Tibial artery (tissue), 4 donors: Measurements from ENCODE around the gene DNAJA1.

Experiments
- DNase-seq, 2 donors: peaks; one replicate each; pipeline ENCODE4 v3.0.0-alpha.2; 2019
- H3K27ac ChIP-seq, 2 donors: fragments of 200-600 bp; sonication (generic) in 1 of 2; 1 replicate in 1 of 2; 2 replicates in 1 of 2; pipeline ENCODE4 v1.5.1; 2018 to 2019; ENCODE audit warnings: mild to moderate bottlenecking in 1 of 2
- H3K27me3 ChIP-seq, 2 donors: fragments of 200-600 bp; sonication (generic) in 1 of 2; one replicate each; pipeline versions ENCODE4 v1.5.1 to v1.6.0; 2016 to 2019
- H3K36me3 ChIP-seq, 3 donors: fragments of 200-600 bp; sonication (generic) in 2 of 3; one replicate each; pipeline ENCODE4 v1.5.1; 2016 to 2019; ENCODE audit warnings: mild to moderate bottlenecking in 2 of 3
- H3K4me1 ChIP-seq, 4 donors: fragments of 200-600 bp; sonication (generic) in 2 of 4; 1 replicate in 3 of 4; 2 replicates in 1 of 4; pipeline ENCODE4 v1.5.1; 2016 to 2019
- H3K4me3 ChIP-seq, 2 donors: fragments of 200-600 bp; sonication (generic) in 1 of 2; 1 replicate in 1 of 2; 2 replicates in 1 of 2; pipeline ENCODE4 v1.5.1; 2018 to 2019; ENCODE audit warnings: mild to moderate bottlenecking in 2 of 2
- H3K9me3 ChIP-seq, 3 donors: fragments of 200-600 bp; sonication (generic) in 1 of 3; one replicate each; pipeline ENCODE4 v1.5.1; 2016 to 2019
- CTCF ChIP-seq, 2 experiments: fragments of 200-600 bp in 1 of 2; fragments of 450-650 bp in 1 of 2; IDR thresholded peaks; one replicate each; pipeline ENCODE4 v1.5.1; 2017 to 2019; ENCODE audit warnings: antibody characterized with exemption in 2 of 2, mild to moderate bottlenecking in 1 of 2, moderate library complexity in 1 of 2
- intact Hi-C: fragments of 100-400 bp; cut with DNase I; formaldehyde crosslinking; loops from one replicate; pipeline ENCODE4 v1.15.0; 2023; ENCODE audit warnings: low total_unique reads

Gene DNAJA1

GRCh38 chr9:33030285-33030684 is 5.2 kb downstream of the DNAJA1 start:
- Histone ChIP-seq H3K27ac (no peak overlapping the region), H3K4me3 (no peak overlapping the region), H3K4me1 (peaks cover 0 to 39% (median 15%) of the 10 kb centered on the region in 4 donors), H3K36me3 (peaks cover 46 to 68% (median 54%) of the 10 kb centered on the region in 3 donors), H3K27me3 (no peaks in the 10 kb centered on the region), H3K9me3 (no peaks in the 10 kb centered on the region)
- TF ChIP-seq CTCF (IDR thresholded peaks at IDR 0.05) = no peak
- DNase-seq = no peak
- intact Hi-C loops = no loop called here

GRCh38 chr9:33032292-33032691 is 7.2 kb downstream of the DNAJA1 start:
- no peak overlapping the region for H3K4me3 ChIP-seq
- DNase-seq = no peak
- no peak overlapping the region for H3K27ac ChIP-seq
- no peaks in the 10 kb centered on the region for H3K27me3 ChIP-seq
- H3K36me3 ChIP-seq = peaks cover 66 to 86% (median 67%) of the 10 kb centered on the region in 3 donors
- intact Hi-C loops = no loop called here
- H3K4me1 ChIP-seq = peaks cover 0 to 27% (median 10%) of the 10 kb centered on the region in 4 donors
- no peaks in the 10 kb centered on the region for H3K9me3 ChIP-seq
- TF ChIP-seq CTCF (IDR thresholded peaks at IDR 0.05) = no peak

- Histone ChIP-seq H3K4me3 (no peak overlapping the region), H3K9me3 (no peaks in the 10 kb centered on the region), H3K4me1 (peaks cover 0 to 21% (median 7%) of the 10 kb centered on the region in 4 donors), H3K27me3 (no peaks in the 10 kb centered on the region), H3K36me3 (peaks cover 68 to 86% (median 72%) of the 10 kb centered on the region in 3 donors), H3K27ac (no peak overlapping the region)
- DNase-seq = no peak
- intact Hi-C loops = no loop called here
- TF ChIP-seq CTCF (IDR thresholded peaks at IDR 0.05) = no peak
Observed at GRCh38 chr9:33032865-33033264, 7.8 kb downstream of the DNAJA1 start.

- H3K27me3 ChIP-seq = no peaks in the 10 kb centered on the region
Observed at GRCh38 chr9:33040792-33041431, 15.8 kb downstream of the DNAJA1 start.

GRCh38 chr9:33041432-33042188 is 16.5 kb downstream of the DNAJA1 start:
- no peak overlapping the region for H3K4me3 ChIP-seq
- no peak for TF ChIP-seq CTCF (IDR thresholded peaks at IDR 0.05)
- peaks cover 29 to 47% (median 45%) of the 10 kb centered on the region in 3 donors for H3K36me3 ChIP-seq
- H3K27ac ChIP-seq = no peak overlapping the region
- peaks cover 0 to 7% (median 5%) of the 10 kb centered on the region in 4 donors for H3K4me1 ChIP-seq
- intact Hi-C loops = no loop called here
- no peaks in the 10 kb centered on the region for H3K27me3 ChIP-seq
- H3K9me3 ChIP-seq = no peaks in the 10 kb centered on the region
- DNase-seq = no peak

More at GRCh38 chr9:33040792-33041431, 15.8 kb downstream of the DNAJA1 start:
- H3K4me1 ChIP-seq = peaks cover 0 to 7% (median 5%) of the 10 kb centered on the region in 4 donors
- DNase-seq = no peak
- H3K36me3 ChIP-seq = peaks cover 31 to 47% (median 45%) of the 10 kb centered on the region in 3 donors
- H3K4me3 ChIP-seq = no peak overlapping the region
- intact Hi-C loops = no loop called here
- no peak for TF ChIP-seq CTCF (IDR thresholded peaks at IDR 0.05)
- H3K9me3 ChIP-seq = no peaks in the 10 kb centered on the region
- H3K27ac ChIP-seq = no peak overlapping the region
